GM21528 (cell line): Measurements from ENCODE around the gene C4B.
"Not testable (repeated sequence)": the region's sequence is repeated elsewhere in the genome, so short reads cannot be mapped to it uniquely, and the experiment has no call there.

ENCODE experiments used
- ATAC-seq: cut with Tn5 transposase; IDR thresholded peaks from one replicate; pipeline ENCODE4 v1.9.1; 2021; ENCODE audit warnings: mild to moderate bottlenecking, moderate library complexity; ENCODE audit not compliant: unreplicated experiment, low FRiP score

The C4B gene

DNA sequence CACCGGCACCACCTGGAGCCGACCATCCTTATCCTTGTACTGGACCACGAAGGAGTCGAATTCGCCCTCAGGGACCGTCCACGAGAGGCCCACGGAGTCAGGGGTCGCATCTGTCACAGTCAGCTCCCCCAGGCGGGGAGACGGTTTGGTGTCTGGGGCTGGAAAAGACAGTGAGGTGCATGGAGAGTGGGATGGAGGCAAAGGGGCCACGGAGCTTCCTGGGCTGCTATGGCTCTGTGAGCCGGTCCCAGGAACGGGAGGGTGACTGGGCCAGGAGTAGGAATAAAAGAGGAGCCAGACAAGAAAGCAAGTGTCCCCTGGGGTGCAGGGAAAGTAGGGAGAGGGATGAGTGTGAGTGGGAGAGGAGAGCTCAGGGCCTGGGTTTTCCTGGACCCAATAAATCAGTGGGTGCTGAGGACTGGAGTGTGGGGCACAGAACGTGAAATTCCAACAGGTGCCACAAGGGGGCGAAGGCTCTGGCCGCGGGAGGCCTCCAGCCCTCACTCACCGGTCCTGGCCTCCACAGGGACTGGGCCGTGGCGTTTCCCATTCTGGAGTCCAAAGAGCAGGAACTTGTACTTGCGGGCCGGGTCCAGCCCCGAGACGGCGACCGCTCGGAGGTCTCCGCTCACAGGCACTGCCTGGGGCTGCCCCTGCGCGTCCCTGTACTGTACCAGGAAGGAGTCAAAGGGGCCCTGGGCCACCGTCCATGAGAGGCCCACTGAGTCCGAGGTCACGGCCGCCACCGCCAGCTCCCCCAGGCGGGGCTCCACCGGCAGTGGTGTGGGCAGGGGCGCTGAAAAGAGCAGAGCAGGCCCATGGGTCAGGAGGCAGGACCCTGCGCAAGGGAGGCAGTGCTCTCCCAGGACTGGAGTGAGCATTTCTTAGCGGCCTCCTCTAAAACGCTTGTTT lies 33.5 kb downstream of the C4B start:
- ATAC-seq: no peak

DNA sequence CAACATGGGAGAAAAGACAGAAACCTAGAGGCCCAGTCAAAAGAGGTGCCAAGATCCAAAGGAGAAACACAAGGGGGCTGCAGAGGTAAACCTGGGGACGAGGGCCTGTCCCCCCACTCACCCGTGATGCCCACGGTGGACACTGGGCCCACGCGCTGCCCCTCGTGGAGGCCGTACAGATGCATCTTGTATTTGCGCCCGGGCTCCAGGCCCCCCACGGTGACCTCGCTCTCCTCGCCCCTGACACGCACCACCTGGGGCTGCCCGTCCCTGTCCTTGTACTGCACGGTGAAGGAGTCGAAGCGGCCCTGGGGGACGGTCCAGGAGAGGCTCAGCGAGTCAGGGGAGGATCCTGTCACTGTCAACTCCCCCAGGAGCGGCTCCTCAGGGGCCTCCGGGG lies 34.6 kb downstream of the C4B start:
- ATAC-seq: not testable (repeated sequence)

DNA sequence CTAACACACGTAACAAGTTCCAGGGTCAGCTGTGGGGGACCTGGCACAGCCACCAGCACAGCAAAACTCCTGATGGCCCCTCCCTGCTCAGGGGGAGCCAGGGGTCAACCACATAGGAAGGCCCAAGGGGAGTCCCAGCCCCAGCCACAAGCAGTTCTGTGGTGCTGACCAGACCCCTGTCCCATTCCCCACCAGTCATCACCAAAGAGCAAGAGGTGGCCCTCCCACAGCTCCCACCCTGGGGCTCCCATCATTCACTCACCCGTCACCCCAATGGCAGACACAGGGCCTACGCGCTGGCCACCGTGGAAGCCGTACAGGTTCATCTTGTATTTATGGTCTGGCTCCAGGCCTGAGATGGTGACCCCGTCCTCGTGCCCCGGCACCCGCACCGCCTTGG lies 35.1 kb downstream of the C4B start:
- ATAC-seq: not testable (repeated sequence)

DNA sequence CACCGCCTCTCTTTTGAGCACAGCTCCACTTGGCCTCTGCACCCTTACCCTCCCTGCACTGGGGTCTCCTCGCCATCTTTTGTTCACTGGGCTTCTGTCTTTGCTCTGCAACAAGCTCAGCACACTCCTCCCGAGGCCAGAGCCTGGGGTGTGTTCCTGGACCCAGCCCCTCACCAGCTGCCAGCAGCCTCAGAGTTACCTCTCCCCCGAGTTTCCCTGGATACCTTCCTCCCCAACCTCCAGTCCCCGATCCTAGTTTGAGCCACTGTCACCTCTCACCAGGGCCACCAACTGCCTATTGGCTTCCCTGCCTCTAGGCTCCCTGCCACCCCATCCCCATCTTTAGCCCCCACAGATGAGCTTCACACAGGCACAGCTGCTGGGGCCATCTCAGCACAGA lies 36.0 kb downstream of the C4B start:
- no peak for ATAC-seq

DNA sequence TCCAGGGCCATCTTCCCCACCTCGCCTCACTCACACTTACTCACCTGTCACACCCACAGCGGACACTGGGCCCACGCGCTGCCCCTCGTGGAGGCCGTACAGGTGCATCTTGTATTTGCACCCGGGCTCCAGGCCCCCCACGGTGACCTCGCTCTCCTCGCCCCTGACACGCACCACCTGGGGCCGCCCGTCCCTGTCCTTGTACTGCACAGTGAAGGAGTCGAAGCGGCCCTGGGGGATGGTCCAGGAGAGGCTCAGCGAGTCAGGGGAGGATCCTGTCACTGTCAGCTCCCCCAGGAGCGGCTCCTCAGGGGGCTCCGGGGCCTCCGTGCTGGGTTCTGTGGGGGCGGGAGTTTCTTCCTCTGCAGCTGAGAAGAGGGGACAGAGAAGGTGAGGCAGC lies 38.0 kb downstream of the C4B start:
- not testable (repeated sequence) for ATAC-seq

DNA sequence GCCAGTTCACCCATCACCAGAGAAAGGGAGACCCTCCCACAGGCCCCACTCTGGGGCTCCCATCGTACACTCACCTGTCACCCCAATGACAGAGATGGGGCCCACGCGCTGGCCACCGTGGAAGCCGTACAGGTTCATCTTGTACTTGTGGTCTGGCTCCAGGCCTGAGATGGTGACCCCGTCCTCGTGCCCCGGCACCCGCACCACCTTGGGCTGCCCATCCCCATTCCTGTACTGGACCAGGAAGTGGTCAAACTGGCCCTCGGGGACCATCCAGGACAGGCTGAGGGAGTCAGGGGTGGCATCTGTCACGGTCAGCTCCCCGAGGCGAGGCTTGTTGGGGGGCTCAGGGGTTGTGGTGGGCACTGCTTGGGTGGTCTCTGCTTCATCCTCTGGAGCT lies 38.7 kb downstream of the C4B start:
- not testable (repeated sequence) for ATAC-seq

DNA sequence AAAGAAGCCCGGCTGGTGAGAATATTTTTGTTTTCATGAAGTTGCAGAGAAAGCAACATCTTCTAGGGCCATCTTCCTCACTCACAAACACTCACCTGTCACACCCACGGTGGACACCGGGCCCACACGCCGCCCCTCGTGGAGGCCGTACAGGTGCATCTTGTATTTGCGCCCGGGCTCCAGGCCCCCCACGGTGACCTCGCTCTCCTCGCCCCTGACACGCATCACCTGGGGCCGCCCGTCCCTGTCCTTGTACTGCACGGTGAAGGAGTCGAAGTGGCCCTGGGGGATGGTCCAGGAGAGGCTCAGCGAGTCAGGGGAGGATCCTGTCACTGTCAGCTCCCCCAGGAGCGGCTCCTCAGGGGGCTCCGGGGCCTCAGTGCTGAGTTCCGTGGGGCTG lies 41.2 kb downstream of the C4B start:
- ATAC-seq: not testable (repeated sequence)

DNA sequence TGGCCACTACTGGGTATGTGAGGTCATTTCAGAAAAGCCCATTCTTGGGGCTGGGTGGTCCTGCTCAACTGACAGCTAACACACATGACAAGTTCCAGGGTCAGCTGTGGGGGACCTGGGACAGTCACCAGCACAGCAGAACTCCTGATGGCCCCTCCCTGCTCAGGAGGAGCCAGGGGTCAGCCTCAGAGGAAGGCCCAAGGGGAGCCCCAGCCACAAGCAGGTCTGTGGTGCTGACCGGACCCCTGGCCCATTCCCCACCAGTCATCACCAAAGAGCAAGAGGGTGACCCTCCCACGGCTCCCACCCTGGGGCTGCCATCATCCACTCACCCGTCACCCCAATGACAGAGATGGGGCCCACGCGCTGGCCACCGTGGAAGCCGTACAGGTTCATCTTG lies 41.7 kb downstream of the C4B start:
- ATAC-seq: no peak

DNA sequence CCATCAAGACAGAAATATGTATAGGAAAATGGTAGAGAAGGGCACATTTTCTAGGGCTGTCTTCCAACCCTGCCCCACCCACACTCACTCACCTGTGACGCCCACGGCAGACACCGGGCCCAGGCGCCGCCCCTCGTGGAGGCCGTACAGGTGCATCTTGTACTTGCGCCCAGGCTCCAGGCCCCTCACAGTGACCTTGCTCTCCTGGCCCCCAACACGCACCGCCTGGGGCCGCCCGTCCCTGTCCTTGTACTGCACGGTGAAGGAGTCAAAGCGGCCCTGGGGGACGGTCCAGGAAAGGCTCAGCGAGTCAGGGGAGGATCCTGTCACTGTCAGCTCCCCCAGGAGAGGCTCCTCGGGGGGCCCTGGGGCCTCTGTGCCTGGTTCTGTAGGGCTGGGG lies 43.4 kb downstream of the C4B start:
- ATAC-seq: no peak

DNA sequence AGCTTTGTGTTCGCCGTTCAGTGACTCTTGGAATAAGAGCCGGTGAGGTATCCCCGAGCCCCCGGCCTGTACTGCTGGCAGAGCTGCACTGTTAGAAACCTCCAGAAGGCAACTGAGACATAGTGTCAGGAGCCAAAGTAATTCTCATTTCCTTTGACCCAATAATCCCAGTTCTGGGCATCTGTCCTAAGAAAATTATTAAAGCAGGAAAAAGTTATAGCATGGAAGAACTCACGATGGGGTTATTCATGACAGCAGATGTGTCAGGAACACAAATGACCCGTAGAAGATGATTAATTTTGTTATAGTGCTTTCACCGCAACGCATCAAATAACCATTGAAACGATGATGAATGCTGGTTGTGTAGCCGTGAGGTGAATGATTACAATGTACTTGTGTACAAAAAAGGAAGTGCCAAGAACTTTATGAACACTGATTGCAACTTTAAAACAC lies 43.9 kb downstream of the C4B start:
- ATAC-seq: no peak

DNA sequence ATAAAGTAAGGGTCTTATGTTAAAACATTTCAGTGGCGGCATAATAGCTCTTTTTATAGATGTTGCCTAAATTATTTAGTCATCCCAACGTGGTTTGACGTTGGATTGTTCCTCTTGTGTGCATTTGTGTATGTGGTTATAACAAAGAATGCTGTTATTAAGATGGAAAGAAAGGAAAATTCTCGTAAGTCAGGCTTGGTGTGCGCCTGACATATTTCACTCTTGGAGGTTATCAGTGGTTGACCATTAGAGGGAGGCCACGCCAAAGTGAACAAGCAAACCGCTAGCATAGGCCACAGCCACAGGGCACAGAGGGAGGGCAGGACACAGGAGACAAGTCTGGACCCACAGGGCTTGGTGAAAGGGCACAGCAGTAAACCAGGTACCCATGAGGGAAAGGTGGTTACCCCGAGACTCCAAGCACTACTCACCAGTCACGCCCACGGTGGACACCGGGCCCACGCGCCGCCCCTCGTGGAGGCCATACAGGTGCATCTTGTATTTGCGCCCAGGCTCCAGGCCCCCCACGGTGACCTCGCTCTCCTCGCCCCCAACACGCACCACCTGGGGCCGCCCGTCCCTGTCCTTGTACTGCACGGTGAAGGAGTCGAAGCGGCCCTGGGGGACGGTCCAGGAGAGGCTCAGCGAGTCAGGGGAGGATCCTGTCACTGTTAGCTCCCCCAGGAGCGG lies 46.5 kb downstream of the C4B start:
- no peak for ATAC-seq

DNA sequence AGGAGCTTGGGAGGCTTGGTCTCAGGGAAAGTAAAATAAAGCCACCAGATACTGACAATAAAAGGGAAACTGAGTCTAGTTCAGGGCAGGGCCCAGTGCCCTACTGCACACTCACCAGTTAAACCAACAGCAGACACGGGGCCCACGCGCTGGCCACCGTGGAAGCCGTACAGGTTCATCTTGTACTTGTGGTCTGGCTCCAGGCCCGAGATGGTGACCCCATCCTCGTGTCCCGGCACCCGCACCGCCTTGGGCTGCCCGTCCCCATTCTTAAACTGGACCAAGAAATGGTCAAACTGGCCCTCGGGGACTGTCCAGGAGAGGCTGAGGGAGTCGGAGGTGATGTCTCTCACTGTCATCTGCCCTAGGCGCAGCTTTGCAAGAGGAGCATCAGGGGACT lies 50.1 kb downstream of the C4B start:
- ATAC-seq: no peak

DNA sequence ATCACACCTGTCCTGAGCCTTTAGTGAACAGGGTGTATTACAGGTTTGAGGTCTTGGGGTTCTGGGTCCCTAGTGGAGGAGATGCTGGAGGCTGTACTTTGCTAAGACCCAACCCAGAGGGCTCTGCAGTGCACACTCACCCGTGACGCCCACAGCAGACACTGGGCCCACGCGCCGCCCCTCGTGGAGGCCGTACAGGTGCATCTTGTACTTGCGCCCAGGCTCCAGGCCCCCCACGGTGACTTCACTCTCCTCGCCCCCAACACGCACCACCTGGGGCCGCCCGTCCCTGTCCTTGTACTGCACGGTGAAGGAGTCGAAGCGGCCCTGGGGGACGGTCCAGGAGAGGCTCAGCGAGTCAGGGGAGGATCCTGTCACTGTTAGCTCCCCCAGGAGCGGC lies 52.9 kb downstream of the C4B start:
- not testable (repeated sequence) for ATAC-seq

DNA sequence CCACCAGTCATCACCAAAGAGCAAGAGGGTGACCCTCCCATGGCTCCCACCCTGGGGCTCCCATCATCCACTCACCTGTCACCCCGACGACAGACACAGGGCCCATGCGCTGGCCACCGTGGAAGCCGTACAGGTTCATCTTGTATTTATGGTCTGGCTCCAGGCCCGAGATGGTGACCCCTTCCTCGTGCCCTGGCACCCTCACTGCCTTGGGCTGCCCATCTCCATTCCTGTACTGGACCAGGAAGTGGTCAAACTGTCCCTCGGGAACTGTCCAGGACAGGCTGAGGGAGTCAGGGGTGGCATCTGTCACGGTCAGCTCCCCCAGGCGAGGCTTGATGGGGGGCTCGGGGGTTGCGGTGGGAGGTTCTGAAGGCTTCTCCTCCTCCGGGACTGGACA lies 53.7 kb downstream of the C4B start:
- ATAC-seq: not testable (repeated sequence)

DNA sequence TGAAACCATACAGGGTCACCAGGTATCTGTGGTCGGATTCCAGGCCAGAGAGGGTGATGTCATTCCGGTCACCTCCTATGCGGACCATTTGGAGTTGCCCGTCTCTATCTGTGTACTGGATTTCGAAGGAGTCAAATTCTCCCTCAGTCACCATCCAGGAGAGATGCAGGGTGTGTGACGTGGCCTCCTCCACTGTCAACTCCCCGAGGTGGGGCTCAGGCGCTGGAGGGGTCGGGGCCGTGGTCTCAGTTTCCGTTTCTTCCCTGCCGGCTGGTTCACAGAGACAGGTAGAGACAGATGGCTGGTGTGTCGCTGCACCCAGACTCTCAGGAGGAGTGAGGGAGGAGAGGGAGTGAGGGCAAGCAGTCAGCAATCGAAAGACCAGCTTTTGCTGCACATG lies 54.3 kb downstream of the C4B start:
- no peak for ATAC-seq

DNA sequence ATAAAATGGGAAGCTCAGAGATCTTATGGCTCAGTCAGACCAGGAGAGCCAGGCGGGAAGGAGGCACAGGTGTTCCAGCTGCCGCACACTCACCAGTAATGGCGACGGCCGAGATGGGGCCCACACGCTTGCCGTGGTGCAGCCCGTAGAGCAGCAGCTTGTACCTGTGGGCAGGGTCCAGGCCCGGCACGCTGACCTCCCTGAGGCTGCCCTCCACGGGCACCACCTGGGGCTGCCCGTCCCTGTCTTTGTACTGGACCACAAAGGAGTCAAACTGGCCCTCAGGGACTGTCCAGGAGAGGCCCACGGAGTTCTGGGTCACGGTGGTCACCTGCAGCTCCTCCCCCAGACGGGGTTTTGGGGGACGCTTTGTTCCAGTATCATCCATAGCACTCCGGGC lies 54.9 kb downstream of the C4B start:
- no peak for ATAC-seq

DNA sequence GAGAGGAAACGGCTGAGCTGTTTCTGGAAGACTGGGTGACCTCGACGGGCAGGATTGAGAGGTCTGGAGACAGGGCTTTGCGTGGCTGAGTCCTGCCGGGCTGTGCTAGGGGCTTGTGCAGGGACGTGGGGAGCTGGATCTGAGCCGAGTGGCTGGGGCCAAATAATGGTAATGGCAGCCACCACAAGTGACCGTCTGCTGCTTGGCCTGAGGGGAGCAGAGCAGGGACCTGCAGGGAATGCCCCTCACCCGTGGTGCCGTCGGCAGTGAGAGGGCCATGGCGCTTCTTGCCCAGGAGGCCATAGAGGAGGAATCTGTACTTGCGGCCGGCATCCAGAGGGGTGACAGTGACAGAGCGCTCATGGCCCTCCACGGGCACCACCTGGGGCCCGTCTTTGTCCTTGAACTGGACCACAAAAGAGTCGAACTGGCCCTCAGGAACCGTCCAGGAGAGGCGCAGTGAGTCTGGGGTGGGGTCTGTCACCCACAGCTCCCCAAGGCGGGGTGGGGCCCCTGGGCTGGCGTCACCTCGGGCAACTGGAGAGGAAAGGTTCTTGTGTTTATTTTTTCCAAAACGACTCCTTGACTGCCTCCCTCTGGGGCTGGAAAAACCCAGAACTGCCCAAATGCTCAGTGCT lies 55.4 kb downstream of the C4B start:
- no peak for ATAC-seq

DNA sequence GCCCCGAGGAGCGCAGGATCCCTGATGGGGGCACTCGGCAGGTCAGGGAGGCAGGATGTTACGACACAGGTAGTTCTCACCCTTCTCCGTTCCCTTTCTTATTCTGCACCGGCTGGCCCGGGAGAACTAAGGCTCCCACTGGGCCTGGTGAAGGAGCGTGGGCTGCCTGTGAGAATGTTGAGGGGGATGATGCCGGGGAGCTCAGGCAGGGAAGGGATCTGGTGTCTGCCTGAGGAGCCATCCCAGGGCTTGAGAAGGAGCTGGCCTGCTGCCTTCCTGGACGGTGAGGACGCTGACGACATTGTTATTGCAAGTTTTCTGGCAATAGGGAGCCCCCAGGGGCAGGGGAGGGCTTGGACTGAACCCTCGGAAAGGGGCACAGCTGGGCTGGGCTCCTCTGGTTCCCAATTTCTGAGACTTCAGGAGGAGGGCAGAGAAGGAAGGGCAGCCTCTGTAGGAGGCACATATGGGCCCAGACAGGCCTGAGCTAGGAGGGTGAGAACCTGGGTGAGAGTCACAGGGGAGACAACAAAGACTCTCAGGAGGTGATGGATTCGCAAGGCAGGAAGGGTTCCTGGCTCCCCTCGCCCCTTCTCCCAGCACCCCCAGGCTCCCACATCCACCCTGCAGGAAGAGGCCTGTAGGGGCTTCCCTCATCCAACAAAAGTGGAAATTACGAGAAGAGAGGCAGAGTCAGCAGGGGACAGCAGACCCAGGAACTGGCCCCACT lies 56.4 kb downstream of the C4B start:
- ATAC-seq: no peak

DNA sequence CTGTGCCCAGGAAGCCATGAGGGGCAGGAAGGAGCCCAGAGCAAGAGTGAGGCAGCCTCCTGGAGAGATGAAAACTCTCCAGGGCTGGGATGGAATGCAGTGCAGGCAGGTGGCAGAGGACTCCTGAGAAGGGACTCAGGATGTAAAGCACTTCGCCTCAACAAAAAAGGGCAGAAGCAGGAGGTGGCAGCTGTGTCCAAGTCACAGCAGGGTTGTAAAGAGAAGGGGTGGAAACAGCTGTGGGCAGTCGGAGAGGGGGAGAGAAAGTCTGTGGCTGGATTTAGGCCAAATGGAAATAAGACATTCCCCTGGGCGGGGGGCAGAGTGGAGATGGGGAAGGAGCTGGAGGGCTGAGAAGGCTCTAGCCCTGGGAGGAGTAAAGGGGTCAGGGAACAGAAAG lies 58.5 kb downstream of the C4B start:
- ATAC-seq: no peak

DNA sequence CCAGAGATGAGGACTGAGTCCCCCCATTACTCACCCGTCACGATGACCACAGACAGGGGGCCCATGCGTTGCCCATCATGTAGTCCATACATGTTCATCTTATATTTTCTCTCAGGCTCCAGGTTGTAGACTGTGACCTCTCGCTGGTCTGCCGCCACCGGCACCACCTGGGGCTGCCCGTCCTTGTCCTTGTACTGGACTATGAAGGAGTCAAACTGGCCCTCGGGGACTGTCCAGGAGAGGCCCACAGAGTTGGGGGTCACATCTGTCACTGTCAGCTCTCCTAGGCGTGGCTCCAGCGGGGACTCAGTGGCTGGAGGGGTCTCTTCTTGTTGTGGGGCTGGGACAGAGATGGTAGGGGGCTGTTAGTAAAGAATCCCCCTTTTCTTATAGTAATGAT lies 59.0 kb downstream of the C4B start:
- ATAC-seq: no peak
